Panc1 (cell line): ENCODE results near the gene NIF3L1.

Source experiments
- POLR2AphosphoS5 ChIP-seq: IDR thresholded peaks from 2 replicates; pipeline ENCODE4 v1.6.1; 2012; ENCODE audit warnings: mild to moderate bottlenecking, low read depth, low read length, moderate library complexity
- SIN3A ChIP-seq: IDR thresholded peaks from 2 replicates; pipeline ENCODE4 v1.6.1; 2012; ENCODE audit warnings: low read depth, mild to moderate bottlenecking, low read length, moderate library complexity, borderline replicate concordance; ENCODE audit not compliant: insufficient read depth
- TCF7L2 ChIP-seq: IDR thresholded peaks from 2 replicates; pipeline ENCODE4 v1.6.1; 2011; ENCODE audit warnings: mild to moderate bottlenecking, low read depth, low read length, inconsistent platforms
- TF ChIP-seq, protein P1 (sequence below): fragments of 450-650 bp; IDR thresholded peaks from 2 replicates; pipeline ENCODE4 v1.5.1; 2017; ENCODE audit warnings: mild to moderate bottlenecking
- TF ChIP-seq, protein P2 (sequence below), 2 experiments: IDR thresholded peaks; 2 replicates each; pipeline ENCODE4 v1.6.1; 2011 to 2012; ENCODE audit warnings: low read depth in 2 of 2, control low read depth in 1 of 2, low read length in 1 of 2, mild to moderate bottlenecking in 1 of 2, moderate library complexity in 1 of 2; ENCODE audit not compliant: insufficient read depth in 1 of 2

DNA sequence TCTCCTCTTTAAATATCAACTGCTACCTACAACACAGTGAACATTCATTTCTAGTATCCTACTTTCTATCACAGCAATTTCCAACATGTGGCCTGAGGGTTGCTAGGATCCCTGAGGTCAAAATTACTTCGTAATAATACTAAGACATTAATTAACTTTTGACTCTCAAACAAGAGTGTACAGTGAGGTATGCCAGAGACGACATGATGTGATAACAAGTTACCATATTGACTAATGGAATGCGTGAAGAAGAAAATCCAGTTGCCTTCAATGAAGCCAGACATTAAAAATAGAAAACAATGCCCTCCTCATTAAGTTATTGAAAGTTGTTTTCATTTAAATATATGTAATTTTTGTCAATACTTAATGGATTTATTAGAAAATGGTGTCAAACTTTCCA is 61.2 kb downstream of the NIF3L1 start:
- TF ChIP-seq, protein P1, sequence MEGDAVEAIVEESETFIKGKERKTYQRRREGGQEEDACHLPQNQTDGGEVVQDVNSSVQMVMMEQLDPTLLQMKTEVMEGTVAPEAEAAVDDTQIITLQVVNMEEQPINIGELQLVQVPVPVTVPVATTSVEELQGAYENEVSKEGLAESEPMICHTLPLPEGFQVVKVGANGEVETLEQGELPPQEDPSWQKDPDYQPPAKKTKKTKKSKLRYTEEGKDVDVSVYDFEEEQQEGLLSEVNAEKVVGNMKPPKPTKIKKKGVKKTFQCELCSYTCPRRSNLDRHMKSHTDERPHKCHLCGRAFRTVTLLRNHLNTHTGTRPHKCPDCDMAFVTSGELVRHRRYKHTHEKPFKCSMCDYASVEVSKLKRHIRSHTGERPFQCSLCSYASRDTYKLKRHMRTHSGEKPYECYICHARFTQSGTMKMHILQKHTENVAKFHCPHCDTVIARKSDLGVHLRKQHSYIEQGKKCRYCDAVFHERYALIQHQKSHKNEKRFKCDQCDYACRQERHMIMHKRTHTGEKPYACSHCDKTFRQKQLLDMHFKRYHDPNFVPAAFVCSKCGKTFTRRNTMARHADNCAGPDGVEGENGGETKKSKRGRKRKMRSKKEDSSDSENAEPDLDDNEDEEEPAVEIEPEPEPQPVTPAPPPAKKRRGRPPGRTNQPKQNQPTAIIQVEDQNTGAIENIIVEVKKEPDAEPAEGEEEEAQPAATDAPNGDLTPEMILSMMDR, result no peak
- TF ChIP-seq POLR2AphosphoS5, result no peak
- no peak for TF ChIP-seq TCF7L2
- TF ChIP-seq, protein P2, sequence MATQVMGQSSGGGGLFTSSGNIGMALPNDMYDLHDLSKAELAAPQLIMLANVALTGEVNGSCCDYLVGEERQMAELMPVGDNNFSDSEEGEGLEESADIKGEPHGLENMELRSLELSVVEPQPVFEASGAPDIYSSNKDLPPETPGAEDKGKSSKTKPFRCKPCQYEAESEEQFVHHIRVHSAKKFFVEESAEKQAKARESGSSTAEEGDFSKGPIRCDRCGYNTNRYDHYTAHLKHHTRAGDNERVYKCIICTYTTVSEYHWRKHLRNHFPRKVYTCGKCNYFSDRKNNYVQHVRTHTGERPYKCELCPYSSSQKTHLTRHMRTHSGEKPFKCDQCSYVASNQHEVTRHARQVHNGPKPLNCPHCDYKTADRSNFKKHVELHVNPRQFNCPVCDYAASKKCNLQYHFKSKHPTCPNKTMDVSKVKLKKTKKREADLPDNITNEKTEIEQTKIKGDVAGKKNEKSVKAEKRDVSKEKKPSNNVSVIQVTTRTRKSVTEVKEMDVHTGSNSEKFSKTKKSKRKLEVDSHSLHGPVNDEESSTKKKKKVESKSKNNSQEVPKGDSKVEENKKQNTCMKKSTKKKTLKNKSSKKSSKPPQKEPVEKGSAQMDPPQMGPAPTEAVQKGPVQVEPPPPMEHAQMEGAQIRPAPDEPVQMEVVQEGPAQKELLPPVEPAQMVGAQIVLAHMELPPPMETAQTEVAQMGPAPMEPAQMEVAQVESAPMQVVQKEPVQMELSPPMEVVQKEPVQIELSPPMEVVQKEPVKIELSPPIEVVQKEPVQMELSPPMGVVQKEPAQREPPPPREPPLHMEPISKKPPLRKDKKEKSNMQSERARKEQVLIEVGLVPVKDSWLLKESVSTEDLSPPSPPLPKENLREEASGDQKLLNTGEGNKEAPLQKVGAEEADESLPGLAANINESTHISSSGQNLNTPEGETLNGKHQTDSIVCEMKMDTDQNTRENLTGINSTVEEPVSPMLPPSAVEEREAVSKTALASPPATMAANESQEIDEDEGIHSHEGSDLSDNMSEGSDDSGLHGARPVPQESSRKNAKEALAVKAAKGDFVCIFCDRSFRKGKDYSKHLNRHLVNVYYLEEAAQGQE (IDR thresholded peaks at IDR 0.05; ENCODE audit: insufficient read depth in 1 of 2, low read depth in 2 of 2, low read length in 1 of 2), result no peak
- no peak for TF ChIP-seq SIN3A
